Mucosa of rectum (tissue), 2 donors: Measurements from ENCODE around the gene CHID1.
A peak's percentile ranks its signal among the peaks of the same experiment; 100 is the strongest.

Experiments used
- H3K27ac ChIP-seq, 2 donors: one replicate each; pipeline ENCODE4 v1.7.0; 2013; ENCODE audit warnings: inconsistent platforms in 2 of 2, low read depth in 2 of 2, low read length in 2 of 2
- H3K27me3 ChIP-seq, 2 donors: one replicate each; pipeline ENCODE4 v1.7.0; 2013; ENCODE audit warnings: low read length in 2 of 2; ENCODE audit not compliant: control insufficient read depth in 2 of 2, insufficient read depth in 2 of 2
- H3K36me3 ChIP-seq, 2 donors: one replicate each; pipeline ENCODE4 v1.7.0; 2013; ENCODE audit warnings: low read length in 2 of 2; ENCODE audit not compliant: control insufficient read depth in 2 of 2, insufficient read depth in 2 of 2
- H3K4me1 ChIP-seq, 2 donors: one replicate each; pipeline ENCODE4 v1.7.0; 2013; ENCODE audit warnings: low read length in 2 of 2, mild to moderate bottlenecking in 1 of 2; ENCODE audit not compliant: control insufficient read depth in 2 of 2, insufficient read depth in 2 of 2
- H3K4me3 ChIP-seq, 2 donors: one replicate each; pipeline ENCODE4 v1.7.0; 2013; ENCODE audit warnings: low read length in 2 of 2
- H3K9ac ChIP-seq, 2 donors: one replicate each; pipeline ENCODE4 v1.7.0; 2013; ENCODE audit warnings: low read length in 2 of 2, low read depth in 1 of 2, mild to moderate bottlenecking in 1 of 2
- H3K9me3 ChIP-seq, 2 donors: one replicate each; pipeline ENCODE4 v1.7.0; 2013; ENCODE audit warnings: low read length in 2 of 2; ENCODE audit not compliant: control insufficient read depth in 2 of 2
- donor health status: healthy.
- donor health status: Normal muscosa, but diverticular disease.

CHID1 gene

GRCh38 chr11:924406-925157, 14.0 kb upstream of the CHID1 start:
- Histone ChIP-seq H3K27me3 (no peaks in the 10 kb centered on the region), H3K4me3 (no peak overlapping the region), H3K9ac (no peak overlapping the region), H3K9me3 (no peaks in the 10 kb centered on the region), H3K36me3 (no peaks in the 10 kb centered on the region), H3K27ac (no peak overlapping the region), H3K4me1 (peaks cover 31 to 32% of the 10 kb centered on the region in 2 donors)

GRCh38 chr11:923691-924405, 13.2 kb upstream of the CHID1 start:
- H3K36me3 ChIP-seq, result no peaks in the 10 kb centered on the region
- H3K27ac ChIP-seq, result no peak overlapping the region
- no peak overlapping the region for H3K4me3 ChIP-seq
- H3K9ac ChIP-seq, result no peak overlapping the region
- no peaks in the 10 kb centered on the region for H3K9me3 ChIP-seq
- H3K27me3 ChIP-seq, result no peaks in the 10 kb centered on the region
- peaks cover 24% of the 10 kb centered on the region in 2 donors for H3K4me1 ChIP-seq

- Histone ChIP-seq H3K27me3 (no peaks in the 10 kb centered on the region), H3K36me3 (no peaks in the 10 kb centered on the region)
Observed at GRCh38 chr11:921921-922678, 11.5 kb upstream of the CHID1 start.

GRCh38 chr11:917426-917825, 6.8 kb upstream of the CHID1 start:
- H3K4me3 ChIP-seq, result no peak overlapping the region
- no peaks in the 10 kb centered on the region for H3K27me3 ChIP-seq
- H3K36me3 ChIP-seq, result no peaks in the 10 kb centered on the region
- H3K4me1 ChIP-seq, result no peaks in the 10 kb centered on the region
- no peak overlapping the region for H3K27ac ChIP-seq
- no peak overlapping the region for H3K9ac ChIP-seq
- H3K9me3 ChIP-seq, result no peaks in the 10 kb centered on the region

More at GRCh38 chr11:921921-922678, 11.5 kb upstream of the CHID1 start:
- Histone ChIP-seq H3K4me1 (peaks cover 8% of the 10 kb centered on the region in 2 donors), H3K9ac (no peak overlapping the region), H3K27ac (no peak overlapping the region), H3K4me3 (no peak overlapping the region), H3K9me3 (no peaks in the 10 kb centered on the region)

GRCh38 chr11:914747-915501, 4.3 kb upstream of the CHID1 start:
- Histone ChIP-seq H3K9ac (no peak overlapping the region), H3K4me1 (peaks cover 6 to 8% of the 10 kb centered on the region in 2 donors), H3K27me3 (no peaks in the 10 kb centered on the region), H3K36me3 (no peaks in the 10 kb centered on the region), H3K27ac (peak overlapping the region; percentile 56 to 58), H3K9me3 (no peaks in the 10 kb centered on the region), H3K4me3 (no peak overlapping the region)

GRCh38 chr11:914204-914603, 3.6 kb upstream of the CHID1 start:
- H3K4me3 ChIP-seq, result no peak overlapping the region
- H3K36me3 ChIP-seq, result peaks cover 0 to 1% of the 10 kb centered on the region in 2 donors

GRCh38 chr11:913043-913442, 2.4 kb upstream of the CHID1 start:
- Histone ChIP-seq H3K4me1 (peaks cover 12 to 13% of the 10 kb centered on the region in 2 donors), H3K27ac (no peak overlapping the region), H3K4me3 (no peak overlapping the region), H3K36me3 (peaks cover 0 to 8% of the 10 kb centered on the region in 2 donors), H3K9ac (no peak overlapping the region), H3K9me3 (no peaks in the 10 kb centered on the region), H3K27me3 (no peaks in the 10 kb centered on the region)

More at GRCh38 chr11:914204-914603, 3.6 kb upstream of the CHID1 start:
- H3K9me3 ChIP-seq, result no peaks in the 10 kb centered on the region
- H3K4me1 ChIP-seq, result peaks cover 12 to 13% of the 10 kb centered on the region in 2 donors
- H3K9ac ChIP-seq, result no peak overlapping the region
- no peaks in the 10 kb centered on the region for H3K27me3 ChIP-seq
- peak overlapping the region; percentile 56 to 58 for H3K27ac ChIP-seq

GRCh38 chr11:912266-912665, 1.7 kb upstream of the CHID1 start:
- no peak overlapping the region for H3K4me3 ChIP-seq

GRCh38 chr11:911890-912219, 1.2 kb upstream of the CHID1 start:
- Histone ChIP-seq H3K9ac (peak overlapping the region in 1 of 2 donors; percentile 83), H3K9me3 (no peaks in the 10 kb centered on the region), H3K36me3 (peaks cover 0 to 8% of the 10 kb centered on the region in 2 donors), H3K27me3 (no peaks in the 10 kb centered on the region), H3K4me1 (peaks cover 12 to 13% of the 10 kb centered on the region in 2 donors), H3K27ac (peak overlapping the region; percentile 11 to 86), H3K4me3 (peak overlapping the region in 1 of 2 donors; percentile 80)

More at GRCh38 chr11:912266-912665, 1.7 kb upstream of the CHID1 start:
- H3K4me1 ChIP-seq, result peaks cover 12 to 13% of the 10 kb centered on the region in 2 donors
- no peaks in the 10 kb centered on the region for H3K27me3 ChIP-seq
- no peak overlapping the region for H3K27ac ChIP-seq
- H3K36me3 ChIP-seq, result peaks cover 0 to 8% of the 10 kb centered on the region in 2 donors
- H3K9me3 ChIP-seq, result no peaks in the 10 kb centered on the region
- H3K9ac ChIP-seq, result no peak overlapping the region
